Stimulated activated naive CD8-positive, alpha-beta T cell treated with anti-CD3 and anti-CD28 coated beads, Interleukin-15, Interleukin-2, amounts not matched to agents 100 ng/mL and 50 ng/mL, for 24 hours (primary cell): ENCODE results near the gene SUDS3.

ENCODE experiments used
- H3K27ac Mint-ChIP-seq: one replicate; pipeline ENCODE4 v1.8.0; 2021; ENCODE audit warnings: mild to moderate bottlenecking, mixed read lengths
- H3K27me3 Mint-ChIP-seq: one replicate; pipeline ENCODE4 v1.8.0; 2021; ENCODE audit warnings: mixed read lengths
- H3K36me3 Mint-ChIP-seq: one replicate; pipeline ENCODE4 v1.8.0; 2021; ENCODE audit warnings: low read depth, mixed read lengths
- H3K4me1 Mint-ChIP-seq: one replicate; pipeline ENCODE4 v1.8.0; 2021; ENCODE audit warnings: low read depth, mixed read lengths
- H3K4me3 Mint-ChIP-seq: one replicate; pipeline ENCODE4 v1.8.0; 2021; ENCODE audit warnings: mild to moderate bottlenecking, mixed read lengths
- H3K9me3 Mint-ChIP-seq: one replicate; pipeline ENCODE4 v1.8.0; 2021; ENCODE audit warnings: mixed read lengths

Gene SUDS3

DNA sequence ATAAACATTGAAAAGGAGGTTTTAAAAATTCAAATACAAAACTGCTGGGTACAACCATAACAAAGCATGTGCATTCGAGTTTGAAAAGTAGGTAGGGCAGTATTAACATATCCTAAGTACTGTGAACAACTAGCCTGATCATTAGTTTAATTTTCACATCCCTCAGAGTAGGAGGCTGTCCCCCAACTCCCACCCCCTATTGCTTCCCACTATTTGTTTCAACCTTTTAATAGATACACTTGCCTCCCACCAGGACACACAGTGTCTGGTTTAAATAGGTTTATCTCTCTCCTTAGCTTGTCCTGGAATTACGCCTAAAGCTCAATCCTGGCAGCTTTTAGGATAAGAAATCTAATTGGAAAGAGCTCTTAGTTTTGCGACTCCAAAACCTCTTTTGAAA is 5.8 kb upstream of the SUDS3 start:
- H3K9me3 Mint-ChIP-seq, result no peaks in the 10 kb centered on the region
- H3K4me1 Mint-ChIP-seq, result peaks cover 40% of the 10 kb centered on the region
- H3K36me3 Mint-ChIP-seq, result no peaks in the 10 kb centered on the region
- H3K4me3 Mint-ChIP-seq, result peak overlapping the region; percentile 89
- H3K27me3 Mint-ChIP-seq, result no peaks in the 10 kb centered on the region
- no peak overlapping the region for H3K27ac Mint-ChIP-seq

DNA sequence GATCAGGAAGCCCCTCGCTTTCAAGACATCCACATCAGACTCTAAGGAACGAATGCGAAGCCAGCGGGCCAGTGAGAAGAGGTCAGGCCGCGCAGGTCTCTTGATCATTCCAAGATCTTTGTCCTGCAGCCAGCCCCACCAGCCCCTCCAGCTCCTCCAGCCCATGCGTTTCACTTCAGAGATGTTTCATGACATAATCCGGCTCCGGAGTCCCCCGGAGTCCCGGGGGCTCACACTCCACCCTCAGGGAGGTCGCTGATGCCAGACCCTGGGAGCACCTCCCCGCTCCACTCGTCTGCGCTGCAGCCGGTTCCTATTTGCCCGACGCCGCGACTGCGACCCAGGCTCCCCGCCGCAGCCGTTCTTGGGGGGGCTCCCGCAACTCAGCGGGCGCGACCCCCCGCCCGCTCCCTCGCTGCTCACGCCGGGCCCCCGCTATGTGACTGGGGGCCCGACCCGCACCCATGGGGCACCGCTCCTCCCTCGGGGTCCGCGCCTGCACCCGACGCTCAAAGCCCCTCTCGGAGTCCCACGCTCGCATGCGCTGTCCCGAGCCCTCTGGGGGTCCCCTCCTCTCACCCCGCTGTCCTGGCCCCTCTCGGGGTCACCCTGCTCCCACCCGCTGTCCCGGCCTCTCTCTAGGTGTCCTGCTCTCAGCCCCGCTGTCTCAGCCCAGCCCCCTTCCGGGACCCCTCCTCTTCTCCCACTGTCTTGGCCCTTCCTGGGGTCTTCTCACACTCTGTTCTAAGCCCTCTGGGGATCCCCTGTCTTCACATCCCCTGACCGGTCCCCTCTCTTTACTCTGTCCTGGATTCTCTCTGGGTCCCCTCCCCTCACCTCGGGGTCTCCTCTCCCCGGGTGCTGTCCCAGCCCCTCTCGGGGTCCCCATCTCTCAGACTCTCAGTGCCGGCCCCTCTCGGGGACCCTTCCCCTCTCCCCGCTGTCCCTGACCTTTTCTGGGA is 4.8 kb upstream of the SUDS3 start:
- Mint-ChIP-seq H3K4me1 (peaks cover 42% of the 10 kb centered on the region), H3K9me3 (no peaks in the 10 kb centered on the region), H3K27ac (peak overlapping the region; percentile 36), H3K27me3 (no peaks in the 10 kb centered on the region), H3K36me3 (no peaks in the 10 kb centered on the region), H3K4me3 (peak overlapping the region; percentile 89)

DNA sequence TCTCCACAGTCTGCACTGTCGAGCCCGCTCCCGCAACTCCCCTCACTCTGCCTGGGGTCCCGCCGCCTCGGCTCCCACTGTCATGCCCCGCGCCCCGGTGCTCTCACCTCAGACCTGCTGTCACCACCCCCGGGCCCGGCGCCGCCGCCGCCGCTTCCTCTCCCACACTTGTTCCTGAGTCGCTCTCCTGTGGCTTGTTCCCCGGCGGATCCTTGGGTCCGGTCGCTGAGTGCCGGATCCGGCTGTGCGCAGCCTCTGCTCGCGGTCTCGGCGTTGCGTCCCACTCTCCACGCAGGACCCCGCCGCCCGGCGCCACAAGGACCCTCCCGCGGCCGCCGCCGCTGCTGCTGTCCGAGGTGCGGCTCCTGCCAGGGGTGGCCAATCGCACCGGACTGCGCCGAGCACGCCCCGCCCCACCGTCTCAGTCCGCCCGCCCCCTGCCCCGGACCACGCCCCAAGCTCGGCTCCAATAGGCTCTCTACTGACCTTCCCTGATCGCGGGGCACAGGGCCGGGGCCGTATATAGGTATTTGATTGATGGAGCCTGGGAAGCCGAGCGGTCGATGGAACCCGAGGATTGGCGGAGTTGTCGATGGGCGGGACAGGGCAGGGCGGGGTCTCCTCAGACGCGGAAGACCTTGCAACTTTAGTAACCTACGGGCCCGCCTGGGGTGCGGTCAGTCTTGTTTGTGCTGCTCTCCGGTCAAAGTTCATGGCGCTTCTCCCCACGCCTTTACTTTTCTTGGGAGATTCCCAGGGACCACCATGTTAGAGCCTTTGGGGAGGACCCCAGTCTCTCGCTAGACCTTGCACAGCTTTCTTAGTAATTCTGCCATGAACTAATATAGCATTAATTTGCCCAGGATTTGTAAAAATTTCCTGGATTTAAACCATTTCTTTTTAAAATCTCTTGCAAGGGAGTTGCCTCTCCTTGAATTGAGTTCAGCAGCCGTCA is 3.5 kb upstream of the SUDS3 start, which contains the start of gene TAOK3:
Gene TAOK3, minus strand, starts transcription at position 367 of the 955 bp plus-strand sequence. CDS start 117,340 bp downstream, outside the sequence.
- Mint-ChIP-seq H3K27ac (peak within 1 kb of the TSS; percentile 86), H3K27me3 (no peaks in the 10 kb centered on the region), H3K4me1 (peaks cover 48% of the 10 kb centered on the region), H3K36me3 (no peaks in the 10 kb centered on the region), H3K9me3 (no peaks in the 10 kb centered on the region), H3K4me3 (peak within 1 kb of the TSS; percentile 89)

DNA sequence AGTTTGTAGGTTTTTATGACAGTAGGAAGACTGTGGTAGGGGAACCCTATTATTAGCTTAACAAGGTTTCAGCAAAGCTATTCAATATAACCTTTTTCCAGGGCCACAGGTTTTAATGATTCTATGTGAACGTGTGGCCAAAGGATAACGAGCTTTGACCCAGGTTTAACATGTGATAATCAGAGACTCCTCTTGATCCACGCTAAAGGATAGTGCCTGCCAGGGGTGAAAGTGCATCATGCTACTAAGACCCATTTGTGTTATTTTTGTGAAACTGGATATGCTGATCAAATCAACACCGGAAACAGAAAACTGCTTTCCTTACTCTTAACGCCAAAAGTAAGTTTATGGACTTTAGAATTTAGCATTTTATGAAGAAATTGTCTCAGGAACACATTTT is 2.7 kb upstream of the SUDS3 start:
- Mint-ChIP-seq H3K27me3 (no peaks in the 10 kb centered on the region), H3K36me3 (no peaks in the 10 kb centered on the region), H3K4me3 (peak overlapping the region; percentile 89), H3K9me3 (no peaks in the 10 kb centered on the region), H3K4me1 (peaks cover 52% of the 10 kb centered on the region), H3K27ac (peak overlapping the region; percentile 86)

DNA sequence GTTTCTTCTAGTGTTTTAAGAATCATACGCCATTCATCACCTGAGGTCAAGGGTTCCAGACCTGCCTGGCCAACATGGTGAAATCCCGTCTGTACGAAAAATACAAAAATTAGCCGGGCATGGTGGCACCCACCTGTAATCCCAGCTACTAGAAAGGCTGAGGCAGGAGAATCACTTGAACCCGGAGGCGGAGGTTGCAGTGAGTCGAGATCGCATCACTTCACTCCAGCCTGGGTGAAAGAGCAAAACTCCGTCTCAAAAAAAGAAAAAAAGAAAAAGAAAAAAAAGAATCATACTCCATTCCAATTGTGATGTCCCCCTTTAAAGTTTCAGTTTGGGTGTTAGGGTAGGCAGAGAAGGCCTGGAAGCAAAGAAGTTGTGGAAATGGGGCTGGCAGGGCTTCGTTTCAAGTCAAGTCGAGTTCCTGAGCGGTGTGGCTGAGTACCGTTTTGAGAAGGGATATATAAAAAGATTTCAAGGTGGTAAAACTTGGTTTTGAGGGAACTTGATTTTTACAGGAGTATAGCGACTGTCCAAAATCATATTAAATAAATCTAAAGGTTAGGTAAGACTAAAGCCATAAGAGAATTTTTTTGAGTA is 2.1 kb upstream of the SUDS3 start:
- Mint-ChIP-seq H3K4me1 (peaks cover 50% of the 10 kb centered on the region), H3K9me3 (no peaks in the 10 kb centered on the region), H3K36me3 (no peaks in the 10 kb centered on the region), H3K4me3 (peak overlapping the region; percentile 89), H3K27me3 (no peaks in the 10 kb centered on the region), H3K27ac (no peak overlapping the region)

DNA sequence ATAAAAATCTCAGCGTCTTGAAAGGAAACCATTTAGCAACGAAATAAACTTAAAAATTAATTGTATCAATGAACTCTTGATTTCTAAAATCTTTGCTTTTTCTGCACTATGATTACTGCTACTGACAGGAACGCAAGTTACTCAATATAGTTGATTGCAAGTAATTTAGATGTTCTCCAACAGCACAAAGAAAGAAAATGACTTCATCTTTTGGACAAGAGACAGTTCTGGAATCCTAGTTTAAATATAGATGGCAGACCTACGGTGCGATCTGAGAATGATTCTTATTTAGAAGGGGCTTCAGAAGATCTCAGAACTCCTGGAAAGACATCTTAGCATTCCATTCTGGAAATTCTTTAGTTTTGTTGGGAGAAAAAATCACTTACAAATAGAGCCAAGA is 1.4 kb upstream of the SUDS3 start:
- Mint-ChIP-seq H3K27ac (no peak overlapping the region), H3K36me3 (peaks cover 1% of the 10 kb centered on the region), H3K4me1 (peaks cover 48% of the 10 kb centered on the region), H3K4me3 (peak overlapping the region; percentile 45), H3K27me3 (no peaks in the 10 kb centered on the region), H3K9me3 (no peaks in the 10 kb centered on the region)

DNA sequence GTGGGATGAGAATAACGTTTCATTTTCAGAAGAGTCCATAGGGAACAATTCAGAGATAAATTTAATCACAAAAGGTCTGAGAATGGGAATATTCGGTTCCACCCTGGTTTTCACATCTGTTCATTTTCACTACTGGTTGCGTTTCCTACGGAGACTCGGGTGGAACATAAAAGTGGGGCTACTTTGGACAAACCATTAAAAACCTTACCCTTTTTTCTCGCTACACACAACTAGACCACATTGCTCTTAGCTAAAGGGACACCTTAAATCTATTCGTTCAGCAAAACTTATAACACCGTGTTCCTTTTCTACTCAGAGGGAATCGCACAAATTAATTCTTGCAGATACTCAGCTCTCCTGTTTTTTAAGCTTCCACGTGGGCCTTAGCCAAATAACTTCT is 1.0 kb upstream of the SUDS3 start:
- H3K27me3 Mint-ChIP-seq, result no peaks in the 10 kb centered on the region
- H3K36me3 Mint-ChIP-seq, result peaks cover 6% of the 10 kb centered on the region
- peaks cover 48% of the 10 kb centered on the region for H3K4me1 Mint-ChIP-seq
- H3K27ac Mint-ChIP-seq, result peak overlapping the region; percentile 98
- H3K4me3 Mint-ChIP-seq, result peak overlapping the region; percentile 83
- H3K9me3 Mint-ChIP-seq, result no peaks in the 10 kb centered on the region

DNA sequence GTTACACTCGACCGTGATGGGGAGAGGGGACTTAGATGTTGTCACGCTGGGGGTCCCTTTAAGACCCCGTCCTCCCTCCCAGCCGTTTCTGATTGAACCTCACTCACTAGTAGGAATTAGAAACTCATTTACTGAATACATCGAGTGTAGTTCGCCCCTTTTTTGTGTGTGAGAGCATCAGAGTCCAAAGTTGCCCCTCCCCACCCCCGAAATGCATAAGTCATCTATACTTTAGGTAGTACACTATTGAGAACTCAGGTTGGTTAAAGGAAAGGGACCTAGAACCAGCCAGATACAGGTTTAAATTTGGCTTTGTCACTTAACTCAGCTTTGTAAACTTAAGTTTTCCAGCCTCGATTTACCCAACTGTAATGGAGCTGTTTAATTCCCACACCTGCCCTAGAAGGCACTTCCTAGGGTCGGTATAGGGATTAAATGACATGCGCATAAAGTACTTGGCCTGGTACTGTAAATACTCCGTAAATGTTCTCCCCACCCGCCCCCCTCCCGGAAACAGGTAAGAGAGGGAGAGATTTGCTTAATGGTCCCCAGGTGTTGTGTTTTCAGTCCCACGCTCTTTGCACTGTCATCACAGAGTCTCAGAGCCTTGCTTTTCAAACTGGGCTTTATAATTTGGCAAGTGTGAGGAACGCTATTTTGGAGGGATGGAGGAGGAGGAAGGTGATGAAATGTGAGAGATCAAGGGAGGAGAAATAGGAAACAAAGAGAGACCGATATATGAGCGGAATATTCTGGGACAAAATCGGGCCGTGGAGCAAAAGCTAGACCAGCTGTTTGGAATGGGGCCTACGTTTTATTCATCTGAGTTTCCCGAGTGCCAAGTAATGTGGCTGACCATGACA is 897 bp downstream of the SUDS3 start:
- Mint-ChIP-seq H3K36me3 (peaks cover 19% of the 10 kb centered on the region), H3K27me3 (no peaks in the 10 kb centered on the region), H3K9me3 (no peaks in the 10 kb centered on the region), H3K27ac (peak overlapping the region; percentile 64), H3K4me3 (peak overlapping the region; percentile 83), H3K4me1 (peaks cover 38% of the 10 kb centered on the region)

DNA sequence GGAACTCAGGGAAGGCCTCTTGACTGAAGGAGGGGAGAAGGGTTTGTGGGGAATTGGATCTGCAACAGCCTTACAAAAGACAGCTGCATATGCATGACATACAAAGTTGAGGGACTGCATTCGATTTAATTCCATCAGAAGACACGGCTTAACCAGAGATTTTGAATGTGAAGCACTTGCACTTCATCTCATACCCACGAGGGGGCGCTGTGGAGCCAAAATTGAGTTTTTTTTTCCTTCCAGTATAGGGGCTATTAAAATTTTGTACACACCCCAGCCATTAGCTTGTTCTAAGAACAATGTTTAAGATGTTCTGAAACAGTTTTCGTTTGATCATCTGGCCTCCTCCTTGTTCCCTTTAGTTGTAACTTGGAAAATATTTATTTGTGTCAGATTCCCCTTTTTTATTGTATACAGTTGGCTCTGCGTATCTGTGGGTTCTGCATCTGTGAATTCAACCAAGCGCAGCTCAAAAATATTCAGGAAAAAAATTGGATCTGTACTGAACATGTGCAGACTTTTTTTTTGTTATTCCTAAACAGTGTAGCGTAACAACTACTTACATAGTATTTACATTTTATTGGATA is 1.6 kb downstream of the SUDS3 start:
- H3K9me3 Mint-ChIP-seq, result no peaks in the 10 kb centered on the region
- peak overlapping the region; percentile 64 for H3K27ac Mint-ChIP-seq
- H3K4me3 Mint-ChIP-seq, result peak overlapping the region; percentile 83
- H3K27me3 Mint-ChIP-seq, result no peaks in the 10 kb centered on the region
- H3K36me3 Mint-ChIP-seq, result peaks cover 23% of the 10 kb centered on the region
- H3K4me1 Mint-ChIP-seq, result peaks cover 38% of the 10 kb centered on the region

DNA sequence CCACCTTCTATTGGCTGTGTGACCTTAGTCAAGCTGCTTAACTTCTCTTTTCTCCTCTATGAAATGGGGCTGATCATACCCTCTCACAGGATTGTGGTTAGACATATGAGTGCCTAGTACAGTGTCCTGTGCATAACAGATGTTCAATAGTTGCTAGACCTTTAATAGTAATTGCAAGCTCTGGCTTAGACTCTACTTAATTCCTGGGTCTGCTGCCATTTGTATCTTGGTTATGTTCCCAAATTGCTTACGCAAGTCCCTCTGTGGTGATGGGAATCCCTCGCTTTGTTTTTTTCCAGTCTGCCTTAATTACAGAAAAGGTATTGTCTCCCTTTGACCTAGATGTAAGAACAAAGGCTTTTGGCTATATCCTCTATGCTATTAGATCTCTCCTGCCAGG is 15.1 kb downstream of the SUDS3 start:
- H3K27me3 Mint-ChIP-seq, result no peaks in the 10 kb centered on the region
- H3K4me1 Mint-ChIP-seq, result no peaks in the 10 kb centered on the region
- H3K27ac Mint-ChIP-seq, result no peak overlapping the region
- peaks cover 68% of the 10 kb centered on the region for H3K36me3 Mint-ChIP-seq
- no peaks in the 10 kb centered on the region for H3K9me3 Mint-ChIP-seq
- H3K4me3 Mint-ChIP-seq, result no peak overlapping the region

DNA sequence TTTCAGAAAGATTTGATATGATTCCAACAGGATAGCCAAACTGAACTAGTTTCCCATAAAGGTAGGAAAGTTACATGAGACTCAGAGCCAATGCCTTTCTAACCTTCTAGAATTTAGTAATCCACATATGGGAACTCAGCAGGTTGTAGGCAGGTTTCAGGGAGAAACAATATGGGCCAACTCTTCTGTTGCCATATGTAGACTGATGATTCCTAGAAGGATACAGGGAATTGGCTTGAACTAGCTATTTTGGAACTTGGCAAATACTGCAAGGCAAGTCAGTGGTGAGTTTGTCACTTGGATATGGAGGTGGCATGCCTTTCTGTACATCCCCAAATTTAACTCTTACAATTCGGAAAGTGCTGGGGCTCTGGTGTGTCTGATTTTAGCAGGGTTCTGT is 15.5 kb downstream of the SUDS3 start:
- Mint-ChIP-seq H3K4me1 (no peaks in the 10 kb centered on the region), H3K27me3 (no peaks in the 10 kb centered on the region), H3K4me3 (no peak overlapping the region), H3K36me3 (peaks cover 64% of the 10 kb centered on the region), H3K9me3 (no peaks in the 10 kb centered on the region), H3K27ac (no peak overlapping the region)

DNA sequence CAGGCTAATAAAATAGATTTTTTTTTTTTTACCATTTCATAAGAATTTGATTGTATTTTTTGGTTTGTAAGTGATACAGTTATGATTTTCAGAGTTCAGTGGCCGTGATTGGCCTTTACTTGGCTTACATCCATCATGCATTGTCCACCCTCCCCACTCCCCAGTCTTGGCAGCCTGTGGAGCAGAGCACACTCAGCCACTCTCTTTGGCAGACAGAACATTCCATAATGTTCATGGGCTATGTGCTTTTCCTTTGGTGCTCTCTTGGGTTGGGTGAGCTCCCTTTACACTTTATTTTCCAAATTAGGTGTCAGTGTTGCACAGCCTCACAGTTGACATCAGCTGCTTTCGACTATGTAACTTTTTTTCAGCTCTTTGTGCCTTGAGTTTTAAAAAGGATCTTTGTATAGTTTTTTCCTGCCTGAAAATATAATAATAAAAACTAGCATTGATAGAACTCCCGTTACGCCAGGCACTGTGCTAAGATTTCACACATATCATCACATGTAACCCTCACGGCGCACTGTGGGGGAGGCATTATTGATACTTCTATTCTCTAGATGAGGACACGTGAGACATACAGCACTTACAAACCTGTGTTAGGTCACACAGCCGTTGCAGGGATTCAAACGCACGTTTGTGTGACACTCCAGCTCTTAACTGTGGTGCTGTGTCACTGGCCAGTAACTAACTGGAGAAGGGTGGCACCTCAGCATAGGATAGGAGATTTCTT is 21.5 kb downstream of the SUDS3 start:
- no peak overlapping the region for H3K4me3 Mint-ChIP-seq
- peaks cover 46% of the 10 kb centered on the region for H3K36me3 Mint-ChIP-seq

DNA sequence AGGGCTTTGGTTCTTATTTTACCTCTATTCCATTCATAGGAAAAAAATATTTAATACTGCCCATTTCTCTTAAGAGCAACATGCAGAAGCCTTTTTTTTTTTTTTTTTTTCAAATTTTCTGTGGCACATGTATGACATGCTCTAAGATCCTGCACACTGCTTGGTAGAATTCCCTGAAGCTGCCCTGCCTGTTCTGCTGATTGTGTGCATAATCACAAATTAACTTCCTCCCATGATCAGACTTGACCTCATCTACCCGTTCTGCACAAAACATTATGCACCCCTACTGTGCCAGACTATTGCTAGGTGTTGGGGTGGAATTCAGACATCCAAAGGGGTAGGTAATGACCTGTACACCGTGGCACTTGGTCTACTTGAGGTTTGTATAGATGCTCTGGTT is 22.2 kb downstream of the SUDS3 start:
- H3K36me3 Mint-ChIP-seq, result peaks cover 47% of the 10 kb centered on the region
- no peaks in the 10 kb centered on the region for H3K27me3 Mint-ChIP-seq
- no peaks in the 10 kb centered on the region for H3K4me1 Mint-ChIP-seq
- no peak overlapping the region for H3K27ac Mint-ChIP-seq
- H3K4me3 Mint-ChIP-seq, result no peak overlapping the region
- H3K9me3 Mint-ChIP-seq, result no peaks in the 10 kb centered on the region

More for the DNA sequence above, 21.5 kb downstream of the SUDS3 start:
- Mint-ChIP-seq H3K4me1 (no peaks in the 10 kb centered on the region), H3K27me3 (no peaks in the 10 kb centered on the region), H3K27ac (no peak overlapping the region), H3K9me3 (no peaks in the 10 kb centered on the region)
